HAP-1 (cell line): ENCODE results near the gene FAM83C.

Source experiments
- DNase-seq, 2 experiments: peaks; one replicate each; pipeline ENCODE4 v3.0.0-alpha.2; 2016 to 2020; ENCODE audit warnings: low spot score in 2 of 2
- H3K27me3 ChIP-seq: fragments of 250-450 bp; sonication (Bioruptor Pico); 2 replicates; pipeline ENCODE4 v1.5.1; 2020; ENCODE audit warnings: low read depth, mild to moderate bottlenecking, moderate library complexity
- H3K36me3 ChIP-seq: fragments of 250-450 bp; sonication (Bioruptor Pico); replicated peaks from 2 replicates; pipeline ENCODE4 v1.5.1; 2020; ENCODE audit warnings: mild to moderate bottlenecking
- H3K4me1 ChIP-seq: fragments of 250-450 bp; sonication (Bioruptor Pico); 2 replicates; pipeline ENCODE4 v1.5.1; 2020; ENCODE audit warnings: mild to moderate bottlenecking
- H3K4me3 ChIP-seq: fragments of 250-450 bp; sonication (Bioruptor Pico); 2 replicates; pipeline ENCODE4 v1.5.1; 2020; ENCODE audit warnings: mild to moderate bottlenecking, moderate library complexity
- H3K9me3 ChIP-seq: fragments of 250-450 bp; sonication (Bioruptor Pico); 2 replicates; pipeline ENCODE4 v1.5.1; 2020; ENCODE audit warnings: mild to moderate bottlenecking, moderate library complexity
- in situ Hi-C: fragments of 300-500 bp; cut with MboI; formaldehyde crosslinking; loops from 3 replicates; pipeline ENCODE4 v1.14.3; 2020; ENCODE audit warnings: low sequenced_read_pairs, inconsistent platforms, mixed read lengths

The FAM83C gene

DNA sequence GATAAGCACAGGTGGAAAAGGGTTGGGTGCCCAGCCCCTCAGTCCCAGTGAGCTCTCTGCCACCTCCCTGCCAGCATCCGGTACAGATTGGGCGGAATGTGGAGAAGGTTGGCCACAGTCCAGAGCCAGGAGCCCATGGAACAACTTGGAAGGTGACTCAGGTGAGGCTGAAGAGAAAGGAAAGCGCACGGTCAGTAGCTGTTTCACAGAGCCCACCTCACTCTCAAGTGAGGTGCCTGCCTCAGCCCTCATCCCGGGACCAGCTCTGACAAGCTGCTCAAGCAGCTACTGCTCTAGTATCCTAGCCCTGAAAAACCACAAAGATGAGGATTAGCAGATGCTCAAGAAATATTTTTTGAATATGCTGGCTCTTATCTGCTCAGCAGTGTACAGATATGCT, 13.2 kb downstream of the FAM83C start:
- H3K36me3 ChIP-seq, result peaks cover 67% of the 10 kb centered on the region

GRCh38 chr20:35277531-35278395, 14.5 kb downstream of the FAM83C start, which contains the start of gene MMP24OS:
TSS of gene MMP24OS (minus strand) at chr20:35278122. CDS start at chr20:35277929, 193 bp downstream.
- in situ Hi-C loops, result no loop called here
- Histone ChIP-seq H3K4me3 (peak within 1 kb of the TSS; percentile 71), H3K36me3 (peaks cover 59% of the 10 kb centered on the region), H3K27me3 (no peaks in the 10 kb centered on the region), H3K4me1 (peaks cover 7% of the 10 kb centered on the region; the same call in 1 of the 2 replicates), H3K9me3 (no peaks in the 10 kb centered on the region)
- peak; percentile 76 to 90 for DNase-seq

More for the DNA sequence above, 13.2 kb downstream of the FAM83C start:
- H3K4me3 ChIP-seq, result no peak overlapping the region
- no peaks in the 10 kb centered on the region for H3K27me3 ChIP-seq
- H3K9me3 ChIP-seq, result no peaks in the 10 kb centered on the region
- DNase-seq, result no peak
- peaks cover 12% of the 10 kb centered on the region for H3K4me1 ChIP-seq
- in situ Hi-C loops, result no loop called here

GRCh38 chr20:35277127-35277526, 15.1 kb downstream of the FAM83C start:
- in situ Hi-C loops, result no loop called here
- H3K4me1 ChIP-seq, result peaks cover 7% of the 10 kb centered on the region; the same call in 1 of the 2 replicates
- no peaks in the 10 kb centered on the region for H3K27me3 ChIP-seq
- peaks cover 53% of the 10 kb centered on the region for H3K36me3 ChIP-seq
- peak overlapping the region; percentile 71 for H3K4me3 ChIP-seq
- no peak for DNase-seq
- no peaks in the 10 kb centered on the region for H3K9me3 ChIP-seq

DNA sequence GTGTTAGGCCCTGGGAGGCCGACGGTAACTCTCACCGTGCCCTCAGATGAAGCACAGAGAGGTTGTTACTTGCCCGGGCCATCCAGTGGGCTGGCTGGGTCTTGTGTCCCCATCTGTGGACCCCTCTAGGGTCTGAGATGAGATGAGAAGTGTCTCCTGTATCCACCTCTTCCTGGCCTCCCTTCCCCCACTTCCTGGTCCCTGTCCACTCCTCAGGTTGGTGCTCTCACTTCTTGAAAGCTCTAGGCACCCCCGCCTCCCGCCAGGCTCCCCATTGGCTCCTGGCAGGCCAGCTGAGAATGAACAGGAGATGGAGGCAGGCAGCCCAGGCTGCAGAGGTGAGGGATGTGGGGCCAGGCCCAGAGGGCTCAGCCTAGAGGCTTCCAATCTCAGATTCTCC, 15.8 kb downstream of the FAM83C start:
- H3K36me3 ChIP-seq, result peaks cover 50% of the 10 kb centered on the region
- H3K27me3 ChIP-seq, result no peaks in the 10 kb centered on the region
- in situ Hi-C loops, result no loop called here
- peak overlapping the region; percentile 71; the same call in 1 of the 2 replicates for H3K4me3 ChIP-seq
- H3K9me3 ChIP-seq, result no peaks in the 10 kb centered on the region
- no peak for DNase-seq
- peaks cover 7% of the 10 kb centered on the region; the same call in 1 of the 2 replicates for H3K4me1 ChIP-seq

DNA sequence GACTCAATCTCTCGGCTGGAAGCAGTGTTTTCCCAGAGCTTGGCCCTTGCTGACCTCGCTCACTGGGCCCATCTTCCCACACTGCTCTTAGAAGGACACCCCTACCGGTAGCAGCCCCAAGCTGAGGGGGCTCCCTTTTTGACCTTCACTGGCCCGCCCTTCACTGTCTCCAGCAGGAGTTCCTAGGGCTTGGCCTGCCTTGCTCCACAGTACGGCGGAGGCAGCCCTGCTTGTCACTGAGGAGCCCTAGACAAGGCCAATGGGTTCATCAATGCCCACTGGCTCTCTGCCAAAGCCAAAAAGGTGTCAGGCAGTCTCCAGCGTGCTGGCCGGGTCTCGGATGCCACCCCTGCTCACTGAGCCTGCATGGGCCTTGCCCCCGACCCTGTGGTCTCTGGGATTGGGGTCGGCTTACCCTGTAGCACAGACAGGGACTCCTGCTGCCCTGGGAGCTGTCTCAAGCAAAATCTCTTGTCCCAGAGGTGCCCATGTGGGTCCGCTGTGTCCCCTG, 16.4 kb downstream of the FAM83C start:
- H3K36me3 ChIP-seq, result peaks cover 46% of the 10 kb centered on the region
- H3K9me3 ChIP-seq, result no peaks in the 10 kb centered on the region
- no peak overlapping the region for H3K4me3 ChIP-seq
- DNase-seq, result no peak
- in situ Hi-C loops, result no loop called here
- H3K4me1 ChIP-seq, result peaks cover 7% of the 10 kb centered on the region; the same call in 1 of the 2 replicates
- no peaks in the 10 kb centered on the region for H3K27me3 ChIP-seq

GRCh38 chr20:35274172-35275092, 17.8 kb downstream of the FAM83C start:
- Histone ChIP-seq H3K27me3 (no peaks in the 10 kb centered on the region), H3K4me3 (no peak overlapping the region), H3K9me3 (no peaks in the 10 kb centered on the region), H3K36me3 (peaks cover 41% of the 10 kb centered on the region), H3K4me1 (peaks cover 7% of the 10 kb centered on the region; the same call in 1 of the 2 replicates)
- in situ Hi-C loops, result no loop called here
- no peak for DNase-seq

DNA sequence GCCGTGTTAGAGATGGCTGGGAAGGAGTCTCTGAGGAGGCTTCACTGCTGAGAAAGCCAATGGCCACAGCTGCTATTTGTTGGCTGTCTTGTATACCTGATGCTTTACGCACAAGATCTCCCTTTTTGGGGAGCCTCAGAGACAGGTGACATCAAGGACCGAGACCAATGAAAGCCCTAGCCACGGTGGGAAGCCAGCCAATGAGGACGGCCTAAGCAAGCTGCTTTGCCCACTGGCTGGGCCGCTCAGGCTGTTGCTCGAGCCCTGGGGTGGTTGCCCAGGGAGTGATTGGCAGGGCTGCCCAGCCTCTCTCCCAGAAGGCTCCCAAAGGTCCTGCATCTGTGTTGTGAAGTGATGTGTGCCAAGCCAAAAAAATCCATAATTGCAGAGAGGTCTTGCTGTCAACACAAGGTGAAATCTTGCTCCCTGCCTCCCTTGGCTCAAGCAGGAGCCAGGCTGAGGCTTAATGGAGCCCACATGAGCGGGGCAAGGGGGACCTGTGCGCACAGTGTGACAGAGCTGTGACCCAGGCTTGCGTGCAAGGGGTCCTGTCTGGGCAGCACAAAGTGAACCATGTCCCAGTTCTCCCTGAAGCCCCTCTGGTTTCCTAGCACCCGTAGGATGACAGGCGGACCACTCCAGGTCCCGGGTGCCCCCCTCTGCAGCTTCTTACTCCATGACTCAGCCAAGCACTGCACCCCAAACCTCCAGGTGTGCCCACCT, 18.6 kb downstream of the FAM83C start:
- in situ Hi-C loops, result no loop called here
- Histone ChIP-seq H3K27me3 (no peaks in the 10 kb centered on the region), H3K4me3 (no peak overlapping the region), H3K4me1 (peaks cover 7% of the 10 kb centered on the region; the same call in 1 of the 2 replicates), H3K36me3 (peaks cover 33% of the 10 kb centered on the region), H3K9me3 (no peaks in the 10 kb centered on the region)
- no peak for DNase-seq

DNA sequence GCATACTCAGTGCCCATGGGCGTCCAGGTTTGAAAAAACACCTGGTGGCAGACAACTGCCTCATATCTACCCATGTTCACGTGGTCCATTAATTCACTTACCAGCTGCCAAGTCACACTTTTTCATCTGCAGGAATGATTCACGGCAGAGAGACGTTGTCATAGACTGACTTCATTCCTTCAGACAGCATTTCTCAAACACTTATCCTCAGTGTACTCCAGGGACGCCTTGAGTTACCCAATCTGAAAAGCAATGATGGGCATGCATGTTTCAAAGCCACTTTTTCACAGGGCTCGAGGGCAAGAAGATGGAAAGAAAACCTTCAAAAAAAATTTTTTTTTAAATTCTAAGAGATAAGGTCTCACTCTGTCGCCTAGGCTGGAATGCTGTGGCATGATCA, 20.3 kb downstream of the FAM83C start:
- no peak overlapping the region for H3K4me3 ChIP-seq
- no peaks in the 10 kb centered on the region for H3K27me3 ChIP-seq
- peaks cover 6% of the 10 kb centered on the region; the same call in 1 of the 2 replicates for H3K4me1 ChIP-seq
- H3K36me3 ChIP-seq, result peaks cover 24% of the 10 kb centered on the region
- DNase-seq, result no peak
- no peaks in the 10 kb centered on the region for H3K9me3 ChIP-seq
- in situ Hi-C loops, result no loop called here

DNA sequence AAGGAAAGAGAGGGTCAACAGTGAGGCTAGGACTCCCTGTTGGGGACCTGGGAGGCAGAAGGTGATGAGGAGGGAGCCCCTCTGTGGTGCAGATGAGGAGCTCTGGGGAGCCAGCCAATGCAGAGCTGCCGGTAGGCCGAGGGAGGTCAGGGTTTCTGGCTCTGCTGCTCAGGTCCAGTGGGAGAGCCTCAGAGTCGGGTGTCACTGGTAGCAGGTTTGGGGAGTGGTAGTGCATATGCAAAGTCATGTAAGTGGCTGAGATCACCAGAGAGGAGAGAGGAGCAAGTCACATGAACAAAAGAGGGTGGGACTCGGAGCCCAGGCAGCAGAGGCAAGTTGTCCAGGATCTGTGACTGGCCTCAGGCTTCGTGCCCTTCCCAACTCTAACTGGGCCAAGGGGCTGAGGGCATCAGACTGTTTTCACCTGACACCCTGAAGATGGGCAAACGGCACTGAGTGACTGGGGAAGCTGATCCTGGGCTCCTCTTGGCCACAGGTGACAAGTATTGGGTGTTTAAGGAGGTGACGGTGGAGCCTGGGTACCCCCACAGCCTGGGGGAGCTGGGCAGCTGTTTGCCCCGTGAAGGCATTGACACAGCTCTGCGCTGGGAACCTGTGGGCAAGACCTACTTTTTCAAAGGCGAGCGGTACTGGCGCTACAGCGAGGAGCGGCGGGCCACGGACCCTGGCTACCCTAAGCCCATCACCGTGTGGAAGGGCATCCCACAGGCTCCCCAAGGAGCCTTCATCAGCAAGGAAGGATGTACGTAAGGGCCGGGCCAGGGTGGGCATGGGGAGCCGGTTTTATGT, 20.9 kb downstream of the FAM83C start:
- no peaks in the 10 kb centered on the region for H3K9me3 ChIP-seq
- peaks cover 19% of the 10 kb centered on the region for H3K36me3 ChIP-seq
- no peak overlapping the region for H3K4me3 ChIP-seq
- H3K4me1 ChIP-seq, result no peaks in the 10 kb centered on the region; the same call in 1 of the 2 replicates
- no peaks in the 10 kb centered on the region for H3K27me3 ChIP-seq
- in situ Hi-C loops, result no loop called here
- peak in 1 of 2 experiments; percentile 7 for DNase-seq

- H3K4me3 ChIP-seq, result no peak overlapping the region
- no peak for DNase-seq
- in situ Hi-C loops, result no loop called here
- no peaks in the 10 kb centered on the region for H3K27me3 ChIP-seq
- H3K4me1 ChIP-seq, result no peaks in the 10 kb centered on the region
- no peaks in the 10 kb centered on the region for H3K9me3 ChIP-seq
- peaks cover 11% of the 10 kb centered on the region; the same call in 1 of the 2 replicates for H3K36me3 ChIP-seq
These were observed 22.0 kb downstream of the FAM83C start for GRCh38 chr20:35270021-35270902.

- DNase-seq, result peak; percentile 74 to 91
- peaks cover 8% of the 10 kb centered on the region for H3K4me1 ChIP-seq
- H3K27me3 ChIP-seq, result no peaks in the 10 kb centered on the region
- in situ Hi-C loops, result loop anchor here (5.0 kb wide), 3 partner anchors 122 to 437 kb away; partner anchors contain the start of genes EDEM2 and TRPC4AP
- H3K4me3 ChIP-seq, result no peak overlapping the region
- no peaks in the 10 kb centered on the region for H3K9me3 ChIP-seq
- H3K36me3 ChIP-seq, result peaks cover 11% of the 10 kb centered on the region; the same call in 1 of the 2 replicates
These were observed 23.0 kb downstream of the FAM83C start for GRCh38 chr20:35269055-35269781.
